Gastrocnemius medialis (tissue), 4 donors: ENCODE measurements around the gene BLVRB.

Source experiments
- POLR2A ChIP-seq, 2 donors: fragments of 450-650 bp; IDR thresholded peaks; one replicate each; pipeline ENCODE4 v1.6.1; 2017; ENCODE audit warnings: antibody characterized with exemption in 2 of 2, mild to moderate bottlenecking in 2 of 2, moderate library complexity in 2 of 2
- TF ChIP-seq, protein P1 (sequence below), 5 experiments: fragments of 450-650 bp in 3 of 5; fragments of 200-600 bp in 2 of 5; sonication (generic) in 2 of 5; IDR thresholded peaks in 4 of 5; conservative IDR thresholded peaks in 1 of 5; 1 replicate in 4 of 5; 2 replicates in 1 of 5; pipeline ENCODE4 v1.5.1; 2016 to 2019; ENCODE audit warnings: antibody characterized with exemption in 5 of 5, mild to moderate bottlenecking in 3 of 5, moderate library complexity in 3 of 5

GRCh38 chr19:40471111-40471510, 5.6 kb upstream of the BLVRB start:
- TF ChIP-seq, protein P1, sequence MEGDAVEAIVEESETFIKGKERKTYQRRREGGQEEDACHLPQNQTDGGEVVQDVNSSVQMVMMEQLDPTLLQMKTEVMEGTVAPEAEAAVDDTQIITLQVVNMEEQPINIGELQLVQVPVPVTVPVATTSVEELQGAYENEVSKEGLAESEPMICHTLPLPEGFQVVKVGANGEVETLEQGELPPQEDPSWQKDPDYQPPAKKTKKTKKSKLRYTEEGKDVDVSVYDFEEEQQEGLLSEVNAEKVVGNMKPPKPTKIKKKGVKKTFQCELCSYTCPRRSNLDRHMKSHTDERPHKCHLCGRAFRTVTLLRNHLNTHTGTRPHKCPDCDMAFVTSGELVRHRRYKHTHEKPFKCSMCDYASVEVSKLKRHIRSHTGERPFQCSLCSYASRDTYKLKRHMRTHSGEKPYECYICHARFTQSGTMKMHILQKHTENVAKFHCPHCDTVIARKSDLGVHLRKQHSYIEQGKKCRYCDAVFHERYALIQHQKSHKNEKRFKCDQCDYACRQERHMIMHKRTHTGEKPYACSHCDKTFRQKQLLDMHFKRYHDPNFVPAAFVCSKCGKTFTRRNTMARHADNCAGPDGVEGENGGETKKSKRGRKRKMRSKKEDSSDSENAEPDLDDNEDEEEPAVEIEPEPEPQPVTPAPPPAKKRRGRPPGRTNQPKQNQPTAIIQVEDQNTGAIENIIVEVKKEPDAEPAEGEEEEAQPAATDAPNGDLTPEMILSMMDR (IDR thresholded peaks at IDR 0.05 in 4 of 5, conservative IDR thresholded peaks at IDR 0.05 in 1 of 5) = no peak
- TF ChIP-seq POLR2A (IDR thresholded peaks at IDR 0.05) = no peak
